Measurements from ENCODE around the gene CTNNA2. TPM values are rescaled to one million over a fixed set of nuclear protein-coding genes. Genes with fewer than 3 reads are reported as not detected.

Gene CTNNA2
- total RNA-seq, 6 donors from 2014 or later: not detected

DNA sequence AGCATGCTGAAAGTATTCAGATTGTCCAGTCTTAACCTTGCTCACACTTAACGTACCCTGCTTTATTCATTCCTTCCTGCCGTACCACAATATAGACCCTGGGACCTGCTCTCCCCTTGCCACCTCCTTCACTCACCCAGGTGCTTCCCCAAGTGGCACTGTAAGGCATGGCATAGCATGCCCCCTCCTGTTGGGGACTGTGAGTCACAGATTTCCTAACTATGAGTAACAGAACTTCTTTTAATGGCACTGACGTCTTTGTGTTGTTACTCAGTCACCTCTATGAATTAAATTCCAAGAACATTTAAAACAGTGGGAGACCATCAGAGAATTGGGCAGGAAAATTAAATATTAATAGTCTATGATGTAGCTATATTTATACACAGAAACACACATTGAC is 117.2 kb downstream of the CTNNA2 start:
- 73 to 76% methylated on average over 3 of the region's 3 CpGs for WGBS, 2 donors

GRCh38 chr2:79630972-79631557 is 118.2 kb downstream of the CTNNA2 start:
- no peak for DNase-seq
- no peak for ATAC-seq (ENCODE audit: low FRiP score in 2 of 2)
- WGBS, 2 donors: 50 to 59% methylated on average over 7 of the region's 7 CpGs
- Histone ChIP-seq H3K27me3 (no peaks in the 10 kb centered on the region), H3K4me3 (no peak overlapping the region), H3K36me3 (no peaks in the 10 kb centered on the region), H3K9me3 (no peaks in the 10 kb centered on the region), H3K27ac (no peak overlapping the region), H3K4me1 (no peaks in the 10 kb centered on the region)
- TF ChIP-seq POLR2A (IDR thresholded peaks at IDR 0.05): no peak
- TF ChIP-seq EP300 (IDR thresholded peaks at IDR 0.05): no peak
- TF ChIP-seq, protein P1, sequence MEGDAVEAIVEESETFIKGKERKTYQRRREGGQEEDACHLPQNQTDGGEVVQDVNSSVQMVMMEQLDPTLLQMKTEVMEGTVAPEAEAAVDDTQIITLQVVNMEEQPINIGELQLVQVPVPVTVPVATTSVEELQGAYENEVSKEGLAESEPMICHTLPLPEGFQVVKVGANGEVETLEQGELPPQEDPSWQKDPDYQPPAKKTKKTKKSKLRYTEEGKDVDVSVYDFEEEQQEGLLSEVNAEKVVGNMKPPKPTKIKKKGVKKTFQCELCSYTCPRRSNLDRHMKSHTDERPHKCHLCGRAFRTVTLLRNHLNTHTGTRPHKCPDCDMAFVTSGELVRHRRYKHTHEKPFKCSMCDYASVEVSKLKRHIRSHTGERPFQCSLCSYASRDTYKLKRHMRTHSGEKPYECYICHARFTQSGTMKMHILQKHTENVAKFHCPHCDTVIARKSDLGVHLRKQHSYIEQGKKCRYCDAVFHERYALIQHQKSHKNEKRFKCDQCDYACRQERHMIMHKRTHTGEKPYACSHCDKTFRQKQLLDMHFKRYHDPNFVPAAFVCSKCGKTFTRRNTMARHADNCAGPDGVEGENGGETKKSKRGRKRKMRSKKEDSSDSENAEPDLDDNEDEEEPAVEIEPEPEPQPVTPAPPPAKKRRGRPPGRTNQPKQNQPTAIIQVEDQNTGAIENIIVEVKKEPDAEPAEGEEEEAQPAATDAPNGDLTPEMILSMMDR (IDR thresholded peaks at IDR 0.05): no peak
- no peak for TF ChIP-seq POLR2AphosphoS5 (IDR thresholded peaks at IDR 0.05)

More for the DNA sequence above, 117.2 kb downstream of the CTNNA2 start:
- H3K9me3 ChIP-seq: no peaks in the 10 kb centered on the region
- no peak overlapping the region for H3K4me3 ChIP-seq
- H3K36me3 ChIP-seq: no peaks in the 10 kb centered on the region
- H3K4me1 ChIP-seq: no peaks in the 10 kb centered on the region
- H3K27me3 ChIP-seq: no peaks in the 10 kb centered on the region
- no peak overlapping the region for H3K27ac ChIP-seq
- ATAC-seq (ENCODE audit: low FRiP score in 2 of 2) (peak; percentile 34 to 68), DNase-seq (peak in 1 of 2 donors; percentile 21)
- TF ChIP-seq, protein P1 (IDR thresholded peaks at IDR 0.05): no peak
- TF ChIP-seq EP300 (IDR thresholded peaks at IDR 0.05): no peak
- no peak for TF ChIP-seq POLR2A (IDR thresholded peaks at IDR 0.05)
- no peak for TF ChIP-seq POLR2AphosphoS5 (IDR thresholded peaks at IDR 0.05)

GRCh38 chr2:79638410-79638809 is 125.6 kb downstream of the CTNNA2 start:
- ATAC-seq (ENCODE audit: low FRiP score in 2 of 2): no peak
- H3K27me3 ChIP-seq: no peaks in the 10 kb centered on the region
- no peak for DNase-seq
- no peaks in the 10 kb centered on the region for H3K36me3 ChIP-seq
- H3K27ac ChIP-seq: no peak overlapping the region
- 74 to 77% methylated on average over 3 of the region's 3 CpGs for WGBS, 2 donors
- H3K9me3 ChIP-seq: no peaks in the 10 kb centered on the region
- no peak overlapping the region for H3K4me3 ChIP-seq
- TF ChIP-seq EP300 (IDR thresholded peaks at IDR 0.05) (no peak), POLR2A (IDR thresholded peaks at IDR 0.05) (no peak)
- TF ChIP-seq, protein P1 (IDR thresholded peaks at IDR 0.05): no peak
- no peaks in the 10 kb centered on the region for H3K4me1 ChIP-seq

DNA sequence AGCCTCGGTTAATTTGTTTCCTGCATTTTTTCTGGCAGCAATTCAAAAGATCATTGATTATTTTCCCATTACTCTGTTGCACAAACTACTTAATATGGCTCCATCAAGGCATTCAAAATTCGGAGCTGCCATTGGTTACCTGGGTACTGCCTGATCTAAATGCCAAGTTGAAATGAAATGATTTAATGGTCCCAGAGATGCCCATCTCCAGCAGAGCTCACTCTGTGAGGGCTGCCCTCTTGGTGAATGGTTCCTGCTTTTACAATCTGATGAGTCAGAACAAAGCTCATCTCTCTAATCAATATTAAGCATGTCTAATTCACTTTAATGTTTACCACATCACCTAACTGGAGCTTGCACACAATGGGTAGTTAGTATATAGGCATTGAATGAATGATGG is 126.1 kb downstream of the CTNNA2 start:
- no peak for ATAC-seq (ENCODE audit: low FRiP score in 2 of 2)

More for the DNA sequence above, 126.1 kb downstream of the CTNNA2 start:
- no peaks in the 10 kb centered on the region for H3K27me3 ChIP-seq
- no peak for DNase-seq
- WGBS, 2 donors: 68 to 77% methylated on average over 2 of the region's 2 CpGs
- TF ChIP-seq EP300 (IDR thresholded peaks at IDR 0.05): no peak
- no peak for TF ChIP-seq POLR2A (IDR thresholded peaks at IDR 0.05)
- TF ChIP-seq POLR2AphosphoS5 (IDR thresholded peaks at IDR 0.05): no peak
- TF ChIP-seq, protein P1 (IDR thresholded peaks at IDR 0.05): no peak
- no peaks in the 10 kb centered on the region for H3K4me1 ChIP-seq
- H3K4me3 ChIP-seq: no peak overlapping the region
- H3K36me3 ChIP-seq: no peaks in the 10 kb centered on the region
- no peaks in the 10 kb centered on the region for H3K9me3 ChIP-seq
- no peak overlapping the region for H3K27ac ChIP-seq
